HEK293T (cell line): ENCODE data around the gene SIK1.

Experiments
- CTCF ChIA-PET: fragments of 350-600 bp; formaldehyde crosslinking; extraction: SDS; loops from one replicate; lab custom pipeline; 2021; ENCODE audit warnings: antibody characterized with exemption, inconsistent platforms; lab: Yijun Ruan, JAX
- POLR2A ChIA-PET: fragments of 350-600 bp; formaldehyde crosslinking; extraction: SDS; loops from one replicate; lab custom pipeline; 2020; ENCODE audit warnings: antibody characterized with exemption, inconsistent platforms; lab: Yijun Ruan, JAX
- DNase-seq: peaks from one replicate; pipeline ENCODE4 v3.0.0; 2012; ENCODE audit warnings: mixed read lengths; ENCODE audit errors: extremely low spot score
- ARNT ChIP-seq: fragments of 450-650 bp; IDR thresholded peaks from 2 replicates; pipeline ENCODE4 v1.6.1; 2017; ENCODE audit warnings: mild to moderate bottlenecking
- BHLHE40 ChIP-seq: fragments of 450-650 bp; IDR thresholded peaks from 2 replicates; pipeline ENCODE4 v1.6.1; 2016; ENCODE audit warnings: mild to moderate bottlenecking, moderate library complexity, borderline replicate concordance
- CTBP1 ChIP-seq: fragments of 450-650 bp; IDR thresholded peaks from 2 replicates; pipeline ENCODE4 v1.6.1; 2016; ENCODE audit warnings: borderline replicate concordance
- ELF4 ChIP-seq: fragments of 450-650 bp; IDR thresholded peaks from 2 replicates; pipeline ENCODE4 v1.6.1; 2017; ENCODE audit warnings: antibody characterized with exemption
- FOXA1 ChIP-seq: fragments of 450-650 bp; IDR thresholded peaks from 2 replicates; pipeline ENCODE4 v1.6.1; 2016; ENCODE audit warnings: mild to moderate bottlenecking
- FOXK2 ChIP-seq: fragments of 450-650 bp; IDR thresholded peaks from 2 replicates; pipeline ENCODE4 v1.6.1; 2016; ENCODE audit warnings: mild to moderate bottlenecking
- FOXM1 ChIP-seq: fragments of 450-650 bp; IDR thresholded peaks from 2 replicates; pipeline ENCODE4 v1.6.1; 2017; ENCODE audit warnings: mild to moderate bottlenecking, borderline replicate concordance
- HDGF ChIP-seq: fragments of 450-650 bp; IDR thresholded peaks from 2 replicates; pipeline ENCODE4 v1.6.1; 2017; ENCODE audit warnings: antibody characterized with exemption, borderline replicate concordance
- L3MBTL2 ChIP-seq: fragments of 450-650 bp; conservative IDR thresholded peaks from 2 replicates; pipeline ENCODE4 v1.6.1; 2016; ENCODE audit warnings: mild to moderate bottlenecking
- LEF1 ChIP-seq: fragments of 450-650 bp; IDR thresholded peaks from 2 replicates; pipeline ENCODE4 v1.6.1; 2017; ENCODE audit warnings: mild to moderate bottlenecking, borderline replicate concordance
- NFRKB ChIP-seq: fragments of 450-650 bp; IDR thresholded peaks from 2 replicates; pipeline ENCODE4 v1.6.1; 2016; ENCODE audit warnings: mild to moderate bottlenecking, moderate library complexity
- PKNOX1 ChIP-seq: fragments of 450-650 bp; IDR thresholded peaks from 2 replicates; pipeline ENCODE4 v1.6.1; 2016
- SP1 ChIP-seq: fragments of 450-650 bp; IDR thresholded peaks from 2 replicates; pipeline ENCODE4 v1.6.1; 2017
- SUZ12 ChIP-seq: fragments of 450-650 bp; IDR thresholded peaks from 2 replicates; pipeline ENCODE4 v1.6.1; 2016; ENCODE audit warnings: mild to moderate bottlenecking
- TARDBP ChIP-seq: fragments of 450-650 bp; IDR thresholded peaks from 2 replicates; pipeline ENCODE4 v1.6.1; 2016
- ZNF384 ChIP-seq: fragments of 450-650 bp; IDR thresholded peaks from 2 replicates; pipeline ENCODE4 v1.6.1; 2016

Gene SIK1

GRCh38 chr21:43369124-43369523 lies 57.8 kb downstream of the SIK1 start:
- CTCF ChIA-PET = no interaction called here
- DNase-seq = no peak
- TF ChIP-seq ZNF384 (no peak), L3MBTL2 (no peak), PKNOX1 (no peak)
- POLR2A ChIA-PET = no interaction called here

- POLR2A ChIA-PET = no interaction called here
- CTCF ChIA-PET = no interaction called here
Measured at GRCh38 chr21:43368685-43369084, 58.2 kb downstream of the SIK1 start.

GRCh38 chr21:43367859-43368258 lies 59.1 kb downstream of the SIK1 start:
- CTCF ChIA-PET = no interaction called here
- POLR2A ChIA-PET = no interaction called here
- TF ChIP-seq ZNF384 (no peak), BHLHE40 (no peak), SUZ12 (no peak), ELF4 (no peak), NFRKB (no peak), FOXK2 (no peak)
- no peak for DNase-seq

More at GRCh38 chr21:43368685-43369084, 58.2 kb downstream of the SIK1 start:
- no peak for DNase-seq
- no peak for TF ChIP-seq ZNF384
- TF ChIP-seq FOXA1 = no peak
- TF ChIP-seq SUZ12 = no peak
- no peak for TF ChIP-seq TARDBP
- TF ChIP-seq FOXM1 = no peak
- no peak for TF ChIP-seq SP1
- no peak for TF ChIP-seq NFRKB
- no peak for TF ChIP-seq BHLHE40
- TF ChIP-seq L3MBTL2 = no peak
- no peak for TF ChIP-seq FOXK2
- no peak for TF ChIP-seq LEF1
- no peak for TF ChIP-seq ELF4
- TF ChIP-seq HDGF = no peak
- TF ChIP-seq ARNT = no peak
- no peak for TF ChIP-seq PKNOX1

GRCh38 chr21:43367296-43367695 lies 59.6 kb downstream of the SIK1 start:
- POLR2A ChIA-PET = no interaction called here
- TF ChIP-seq ZNF384 = no peak
- no peak for TF ChIP-seq CTBP1
- TF ChIP-seq FOXK2 = no peak
- no peak for TF ChIP-seq L3MBTL2
- TF ChIP-seq SP1 = no peak
- no peak for TF ChIP-seq BHLHE40
- no peak for TF ChIP-seq PKNOX1
- no peak for TF ChIP-seq FOXA1
- TF ChIP-seq SUZ12 = no peak
- no peak for TF ChIP-seq FOXM1
- TF ChIP-seq LEF1 = no peak
- no peak for TF ChIP-seq TARDBP
- no peak for TF ChIP-seq HDGF
- TF ChIP-seq ARNT = no peak
- no peak for TF ChIP-seq NFRKB
- no peak for TF ChIP-seq ELF4

GRCh38 chr21:43366656-43367055 lies 60.3 kb downstream of the SIK1 start:
- DNase-seq = no peak
- TF ChIP-seq ZNF384 = no peak
- TF ChIP-seq BHLHE40 = no peak
- TF ChIP-seq PKNOX1 = no peak
- no peak for TF ChIP-seq TARDBP
- TF ChIP-seq FOXK2 = no peak
- ChIA-PET POLR2A (no interaction called here), CTCF (no interaction called here)

More at GRCh38 chr21:43367296-43367695, 59.6 kb downstream of the SIK1 start:
- CTCF ChIA-PET = no interaction called here
- no peak for DNase-seq

GRCh38 chr21:43365611-43366426 lies 61.1 kb downstream of the SIK1 start:
- no peak for TF ChIP-seq SUZ12
- no peak for TF ChIP-seq PKNOX1
- no peak for TF ChIP-seq FOXK2
- no peak for TF ChIP-seq BHLHE40
- no peak for TF ChIP-seq HDGF
- CTCF ChIA-PET = no interaction called here
- DNase-seq = no peak
- POLR2A ChIA-PET = no interaction called here
